Right kidney (tissue), 1 donor: ENCODE results near the gene ZNF662.

Experiments used
- DNase-seq: peaks from one replicate; pipeline ENCODE4 v3.0.0-alpha.2; 2016

Gene ZNF662

DNA sequence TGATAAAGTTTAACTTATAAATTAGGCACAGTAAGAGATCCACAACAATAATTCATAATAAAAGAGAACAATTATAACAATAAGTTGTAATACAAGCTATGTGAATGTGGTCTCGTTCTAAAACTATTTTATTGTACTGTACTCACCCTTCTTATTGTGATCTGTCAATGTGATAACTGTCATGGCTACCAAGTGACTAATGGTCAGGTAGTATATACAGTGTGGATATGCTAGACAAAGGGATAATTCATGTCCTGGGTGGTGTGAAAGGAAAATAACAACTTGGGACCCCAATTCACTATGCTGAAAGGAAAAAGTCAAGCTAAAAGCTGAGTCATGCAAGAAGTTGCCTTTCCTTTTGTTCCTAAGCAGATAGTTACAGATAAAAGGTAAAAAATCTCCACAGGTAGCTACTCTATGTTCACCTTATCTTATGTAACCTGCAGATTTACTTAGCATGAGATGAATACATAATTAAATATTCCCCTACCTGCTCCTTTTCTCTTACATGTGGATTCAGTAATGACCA is 19.6 kb upstream of the ZNF662 start:
- DNase-seq = no peak

DNA sequence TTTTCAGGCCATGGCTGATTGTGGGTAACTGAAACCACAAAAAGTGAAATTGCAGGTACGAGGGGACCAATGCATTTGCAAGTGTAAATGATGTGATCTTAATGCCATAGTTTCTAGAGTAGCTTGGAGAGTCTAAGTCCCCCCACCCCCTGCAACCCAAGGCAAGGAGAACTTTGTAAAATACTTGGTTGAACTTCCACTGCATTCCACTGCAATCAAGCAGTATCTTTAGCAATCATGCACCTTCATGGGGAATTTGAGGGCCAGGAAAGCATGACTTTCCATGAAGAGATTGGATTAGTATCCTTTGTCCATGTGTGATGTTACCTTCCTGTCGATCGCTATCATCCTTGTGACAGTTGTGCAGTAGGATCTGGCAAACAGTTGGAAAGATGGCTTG is 18.9 kb upstream of the ZNF662 start:
- no peak for DNase-seq

DNA sequence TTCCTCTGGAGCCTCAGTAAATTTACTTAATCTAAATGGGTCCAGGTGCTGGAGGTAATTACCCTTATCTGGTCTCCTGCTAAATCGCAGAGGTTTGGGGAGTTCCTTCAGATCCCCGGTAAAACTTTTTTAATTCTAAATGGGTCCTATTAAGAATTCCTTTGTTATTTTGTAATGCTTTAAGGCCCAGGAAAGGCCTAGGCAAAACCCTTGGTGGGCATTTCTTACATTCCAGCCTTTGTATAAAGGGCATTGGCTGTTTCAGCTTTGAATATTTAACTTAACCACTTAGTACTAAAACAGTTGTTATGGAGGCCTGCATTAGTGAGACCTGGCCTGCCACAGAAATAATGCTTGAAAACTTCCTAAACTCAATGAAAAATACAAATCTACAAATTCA is 14.9 kb upstream of the ZNF662 start:
- DNase-seq = no peak

DNA sequence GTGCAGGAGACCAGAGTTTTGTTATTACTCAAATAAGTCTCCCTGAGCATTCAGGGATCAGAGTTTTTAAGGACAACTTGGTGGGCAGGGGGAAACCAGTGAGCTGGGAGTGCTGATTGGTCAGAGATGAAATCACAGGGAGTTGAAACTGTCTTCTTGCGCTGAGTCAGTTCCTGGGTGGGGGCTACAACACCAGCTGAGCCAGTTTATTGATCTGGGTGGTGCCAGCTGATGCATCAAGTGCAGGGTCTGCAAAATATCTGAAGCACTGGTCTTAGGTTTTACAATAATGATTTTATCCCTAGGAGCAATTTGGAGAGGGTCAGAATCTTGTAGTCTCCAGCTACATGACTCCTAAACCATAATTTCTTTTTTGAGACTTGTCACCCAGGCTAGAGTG is 13.8 kb upstream of the ZNF662 start:
- DNase-seq = no peak

DNA sequence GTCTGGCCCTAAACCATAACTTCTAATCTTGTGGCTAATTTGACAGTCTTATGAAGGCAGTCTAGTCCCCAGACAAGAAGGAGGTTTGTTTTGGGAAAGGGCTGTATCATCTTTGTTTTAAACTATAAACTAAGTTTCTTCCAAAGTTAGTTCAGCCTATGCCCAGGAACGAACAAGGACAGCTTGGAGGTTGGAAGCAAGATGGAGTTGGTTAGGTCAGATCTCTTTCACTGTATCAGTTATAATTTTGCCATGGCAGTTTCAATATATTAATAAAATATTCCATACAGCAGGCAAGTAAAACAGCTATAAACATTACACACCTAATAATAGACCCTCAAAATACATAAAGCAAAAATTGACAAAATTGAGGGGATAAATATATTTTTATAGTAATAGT is 13.1 kb upstream of the ZNF662 start:
- no peak for DNase-seq

DNA sequence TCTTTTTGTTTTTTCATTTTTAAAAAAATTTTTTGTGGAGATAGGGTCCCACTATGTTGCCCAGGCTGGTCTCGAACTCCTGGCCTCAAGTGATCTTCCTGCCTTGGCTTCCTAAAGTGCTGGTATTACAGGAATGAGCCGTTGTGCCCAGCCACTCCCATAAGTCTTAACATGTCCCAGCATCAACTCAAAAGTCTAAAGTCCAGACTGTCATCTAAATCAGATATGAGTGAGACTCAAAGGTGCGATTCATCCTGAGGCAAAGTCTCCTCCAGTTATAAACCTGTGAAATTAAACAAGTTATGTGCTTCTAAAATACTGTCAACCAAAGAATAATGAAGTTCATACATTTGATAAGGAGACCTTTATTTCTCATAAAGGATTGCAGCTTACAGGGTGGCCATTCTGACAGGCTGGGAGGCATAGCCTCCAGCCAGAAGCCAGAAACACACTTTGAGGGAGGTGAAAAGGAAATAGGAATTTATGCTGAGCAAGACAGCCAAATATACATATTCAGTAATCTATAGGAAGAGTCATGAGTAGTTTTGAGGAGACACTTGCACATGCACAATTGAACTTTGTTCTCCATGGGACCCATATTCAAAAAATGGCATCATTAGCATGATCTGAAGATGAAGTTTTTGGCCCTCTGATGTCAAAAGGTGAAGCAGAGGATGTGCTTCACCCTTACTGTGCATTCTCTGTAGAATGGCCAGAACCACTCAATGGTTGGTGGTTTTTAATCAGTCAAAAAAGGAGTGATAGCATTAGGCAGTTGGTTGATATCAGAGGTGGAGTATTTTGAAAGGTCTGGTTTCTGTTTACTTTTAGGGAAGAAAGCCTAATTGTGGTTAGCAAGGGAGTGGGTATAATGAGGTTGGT is 11.0 kb upstream of the ZNF662 start:
- DNase-seq = no peak

DNA sequence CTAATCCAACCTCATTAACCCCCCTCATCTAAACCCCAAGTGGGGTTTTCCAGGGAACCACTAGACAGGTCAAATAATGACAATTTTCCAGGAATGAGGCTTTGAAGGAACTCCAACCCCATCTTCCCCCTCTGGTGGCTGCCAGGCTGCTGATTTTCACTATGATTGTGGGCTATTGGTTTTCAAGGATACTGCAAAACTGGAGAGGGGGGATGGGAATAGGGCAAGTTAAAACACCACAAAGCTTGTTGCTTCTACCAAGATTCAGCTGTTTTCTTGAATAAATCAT is 10.4 kb upstream of the ZNF662 start:
- DNase-seq = no peak

DNA sequence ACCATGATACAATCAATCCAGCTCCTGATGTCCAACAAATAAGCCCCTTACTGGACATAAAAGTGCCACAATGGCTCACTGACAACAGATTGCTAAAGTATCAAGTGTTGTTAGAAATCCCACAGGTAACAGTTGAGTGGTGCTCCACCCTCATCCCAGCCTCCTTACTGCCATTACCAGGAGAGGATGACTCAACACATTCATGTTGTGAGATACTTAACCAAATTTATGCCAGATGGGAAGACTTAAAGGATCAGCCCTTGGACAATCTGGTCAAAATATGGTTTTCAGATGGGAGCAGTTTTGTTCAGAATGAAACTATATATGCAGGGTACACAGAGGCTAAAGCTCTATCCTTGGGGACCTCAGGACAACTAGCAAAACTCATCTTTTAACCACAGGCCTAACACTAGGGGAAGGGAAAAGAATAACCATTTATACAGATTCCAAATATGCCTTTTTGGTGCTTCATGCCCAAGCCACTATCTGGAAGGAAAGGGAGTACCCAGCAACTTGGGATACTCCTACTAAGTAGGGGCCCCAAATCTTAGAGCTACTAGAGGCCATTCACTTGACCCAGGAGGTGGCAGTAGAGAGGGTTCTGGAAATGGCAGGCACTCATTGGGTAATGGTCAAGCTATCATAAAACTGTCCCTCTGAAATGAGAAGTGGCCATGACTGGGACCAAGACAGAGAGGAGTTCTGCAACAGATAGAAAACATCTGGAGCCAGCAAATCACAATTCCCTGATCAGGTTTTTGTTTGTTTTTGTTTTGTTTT is 6.9 kb upstream of the ZNF662 start:
- no peak for DNase-seq

DNA sequence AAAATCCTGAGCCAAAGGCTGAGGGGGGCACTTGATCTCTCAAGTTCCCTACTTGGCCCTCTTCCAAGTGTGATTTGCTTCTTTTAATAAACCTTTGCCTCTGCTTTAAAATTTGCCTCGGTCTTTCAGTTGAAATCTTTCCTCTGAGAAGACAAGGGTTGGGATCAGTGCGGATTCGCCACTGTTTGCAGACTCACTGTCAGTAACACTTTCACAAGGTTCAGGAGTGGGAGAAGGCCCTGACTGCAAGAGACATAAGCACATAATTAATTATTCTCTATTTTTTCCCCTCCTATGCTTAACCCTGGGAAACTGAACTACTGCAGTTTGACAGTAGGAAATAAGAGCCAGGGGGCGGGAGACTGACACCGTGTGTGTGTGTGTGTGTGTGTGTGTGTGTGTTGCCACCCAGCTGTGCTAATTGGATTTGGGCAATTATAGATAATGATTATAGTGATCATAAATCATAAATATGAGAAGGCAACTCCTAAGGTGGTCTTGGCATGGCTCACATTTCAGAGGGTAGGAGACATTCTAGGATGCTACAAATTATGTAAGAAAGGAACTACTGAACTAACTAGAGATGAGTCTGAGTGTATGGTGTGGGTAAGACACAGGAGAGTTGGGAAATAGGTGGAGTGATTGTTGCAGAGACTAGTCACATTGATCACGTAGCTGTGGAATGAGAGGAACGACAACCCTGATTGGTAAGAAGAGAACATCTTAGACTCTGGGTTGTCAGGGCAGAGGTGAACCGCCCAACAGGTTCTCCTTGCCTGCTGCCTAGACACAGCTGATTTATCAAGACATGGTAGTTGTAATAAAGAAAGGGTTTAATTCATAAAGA is 5.5 kb upstream of the ZNF662 start:
- no peak for DNase-seq

DNA sequence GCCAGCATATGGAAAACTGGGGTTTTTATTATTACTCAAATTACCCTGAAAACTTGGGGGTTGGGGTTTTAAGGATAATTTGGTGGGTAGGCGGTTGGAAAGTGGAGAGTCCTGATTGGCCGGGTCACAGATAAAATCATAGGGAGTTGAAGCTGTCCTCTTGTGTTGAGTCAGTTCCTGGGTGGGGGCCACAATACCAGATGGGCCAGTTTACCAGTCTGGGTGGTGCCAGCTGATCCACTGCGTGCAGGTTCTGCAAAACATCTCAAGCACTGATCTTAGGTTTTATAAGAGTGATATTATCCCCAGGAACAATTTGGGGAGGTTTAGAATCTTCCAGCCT is 4.9 kb upstream of the ZNF662 start:
- no peak for DNase-seq

DNA sequence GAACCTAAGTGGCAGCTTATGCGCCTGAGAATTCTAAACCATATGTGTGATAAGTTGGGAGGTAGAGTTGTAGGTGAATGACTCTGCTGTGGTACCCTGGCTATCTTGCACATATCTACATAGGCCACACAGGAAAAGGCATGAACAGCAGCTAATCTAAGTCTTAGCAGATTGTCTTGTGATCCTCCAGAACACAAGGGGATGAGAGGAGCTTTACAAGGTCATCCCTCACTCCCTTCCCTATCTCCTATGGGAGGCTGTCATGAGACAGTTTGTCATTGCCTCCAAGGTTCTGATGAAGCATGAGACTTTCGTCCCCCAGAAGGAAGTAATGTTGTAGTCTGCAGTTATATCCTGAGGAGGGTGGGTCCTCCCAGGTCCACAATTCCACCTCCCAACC is 3.7 kb upstream of the ZNF662 start:
- DNase-seq = no peak

DNA sequence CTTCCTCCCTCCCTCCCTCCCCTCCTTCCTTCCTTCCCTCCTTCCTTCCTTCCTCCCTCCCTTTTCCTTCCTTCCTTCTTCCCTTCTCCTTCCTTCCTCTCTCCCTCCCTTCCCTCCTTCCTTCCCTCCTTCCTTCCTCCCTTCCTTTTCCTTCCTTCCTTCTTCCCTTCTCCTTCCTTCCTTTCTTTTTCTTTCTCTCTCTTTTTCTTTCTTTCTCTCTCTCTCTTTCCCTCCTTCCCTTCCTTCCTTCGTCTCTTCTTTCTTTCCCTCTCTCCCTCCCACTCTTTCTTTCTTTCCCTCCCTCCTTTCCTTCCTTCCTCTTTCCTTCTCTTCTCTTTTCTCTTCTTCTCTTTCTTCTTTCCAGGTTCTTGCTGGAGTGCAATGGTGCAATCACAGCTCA is 1.9 kb upstream of the ZNF662 start:
- no peak for DNase-seq

DNA sequence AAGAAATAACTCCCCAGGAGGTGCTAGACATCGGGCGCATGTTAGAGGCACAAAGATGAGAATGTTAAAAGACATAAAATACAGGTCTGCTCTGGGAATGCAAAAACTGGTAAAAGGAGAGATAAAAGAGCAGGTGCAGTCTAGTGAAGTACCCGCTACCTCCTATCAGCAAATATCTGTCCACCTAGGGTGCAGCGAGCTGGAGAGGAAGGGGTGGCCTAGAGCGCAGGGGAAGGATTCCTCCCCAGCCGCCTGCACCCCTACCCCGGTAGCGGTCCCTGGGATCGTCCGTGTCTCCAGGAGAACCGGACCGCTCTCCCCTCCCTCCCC is 237 bp upstream of the ZNF662 start:
- DNase-seq = no peak

DNA sequence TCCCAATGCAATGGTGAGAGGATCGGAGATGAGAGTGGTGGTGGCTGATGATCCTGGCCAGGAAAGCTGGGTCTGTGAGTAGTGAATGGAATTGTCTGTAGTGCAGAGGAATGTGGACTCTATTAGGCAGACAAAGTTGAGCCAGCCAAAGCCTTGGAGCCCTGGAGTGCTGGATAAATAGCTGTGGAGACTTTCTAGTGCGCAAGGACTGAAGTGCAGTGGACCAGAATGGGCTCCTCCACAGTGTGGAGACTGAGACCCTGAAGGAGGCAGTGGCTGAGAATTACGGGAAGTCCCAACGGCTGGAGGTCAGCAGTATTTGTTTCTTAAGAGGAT is 874 bp downstream of the ZNF662 start:
- no peak for DNase-seq

DNA sequence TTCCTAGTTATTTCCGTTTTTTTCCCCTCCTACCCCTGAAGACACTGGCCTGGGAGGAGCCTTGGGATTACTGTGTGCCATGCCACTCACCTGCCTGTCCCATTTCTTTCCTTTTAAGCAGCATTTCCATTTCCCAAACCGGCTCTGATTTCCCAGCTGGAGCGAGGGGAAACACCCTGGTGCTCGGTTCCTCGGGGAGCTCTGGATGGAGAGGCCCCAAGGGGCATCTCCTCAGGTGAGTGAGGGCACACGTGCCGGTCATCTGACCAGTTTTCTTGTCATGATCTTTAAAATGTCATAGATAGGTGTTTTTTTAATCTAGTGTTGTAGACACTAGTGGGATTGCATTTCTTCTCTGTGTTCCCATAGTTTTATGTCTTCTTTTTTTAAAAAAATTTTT is 2.7 kb downstream of the ZNF662 start:
- no peak for DNase-seq

DNA sequence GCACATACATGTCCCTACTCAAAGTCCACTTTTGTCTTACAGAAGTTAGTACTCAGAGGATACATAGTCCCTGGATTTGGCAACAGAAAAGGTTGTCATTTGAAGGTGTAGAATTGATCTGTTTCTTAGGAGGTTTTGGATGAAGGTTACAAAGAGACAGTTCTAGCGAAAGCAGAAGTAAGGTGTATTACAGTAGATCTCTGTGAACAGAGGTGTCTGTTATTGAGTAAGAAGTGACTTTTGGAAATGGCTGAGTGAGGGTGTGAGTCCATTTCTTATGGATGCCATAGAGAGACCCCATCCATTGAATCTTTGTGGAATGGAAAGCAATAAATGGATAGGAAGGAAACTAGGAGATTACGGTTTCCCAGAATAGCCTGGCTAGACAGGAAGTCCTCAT is 5.6 kb downstream of the ZNF662 start:
- DNase-seq = no peak

DNA sequence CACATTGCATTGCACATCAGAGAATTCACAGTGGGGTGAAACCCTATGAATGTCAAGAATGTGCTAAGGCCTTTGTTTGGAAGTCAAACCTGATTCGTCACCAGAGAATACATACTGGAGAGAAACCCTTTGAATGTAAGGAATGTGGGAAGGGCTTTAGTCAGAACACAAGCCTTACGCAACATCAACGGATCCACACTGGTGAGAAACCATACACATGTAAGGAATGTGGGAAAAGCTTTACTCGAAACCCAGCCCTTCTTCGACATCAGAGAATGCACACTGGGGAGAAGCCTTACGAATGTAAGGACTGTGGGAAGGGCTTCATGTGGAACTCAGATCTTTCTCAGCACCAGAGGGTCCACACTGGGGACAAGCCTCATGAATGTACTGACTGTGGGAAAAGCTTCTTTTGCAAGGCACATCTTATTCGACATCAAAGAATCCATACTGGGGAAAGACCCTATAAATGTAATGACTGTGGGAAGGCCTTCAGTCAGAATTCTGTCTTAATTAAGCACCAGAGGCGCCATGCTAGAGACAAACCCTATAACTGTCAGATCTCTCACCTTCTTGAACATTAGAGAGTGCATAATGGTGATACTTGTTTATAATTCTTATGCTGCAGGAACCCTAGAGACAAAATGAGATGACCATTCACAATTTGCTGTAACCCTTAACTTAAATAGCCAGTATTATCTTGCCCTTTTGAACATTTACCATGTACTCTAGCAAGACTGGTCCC is 9.0 kb downstream of the ZNF662 start:
- no peak for DNase-seq

DNA sequence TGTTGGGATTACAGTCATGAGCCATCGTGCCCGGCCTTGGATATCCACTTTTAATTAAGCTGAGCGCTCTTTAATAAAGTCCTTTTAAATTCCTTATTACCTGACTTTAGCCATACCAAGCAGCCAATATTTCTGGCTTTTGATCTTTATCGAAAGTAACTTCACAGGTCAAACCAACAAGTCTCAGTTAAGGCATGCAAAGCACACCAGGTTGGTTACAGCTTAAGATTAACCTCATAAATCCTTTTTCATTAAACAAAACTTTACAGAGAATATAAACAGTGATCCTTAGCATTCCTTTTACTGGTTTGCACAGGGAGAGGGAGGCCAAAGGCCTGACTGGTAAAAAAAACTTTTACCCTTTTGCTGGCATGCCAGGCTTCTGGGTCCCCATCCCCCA is 17.7 kb downstream of the ZNF662 start:
- no peak for DNase-seq

DNA sequence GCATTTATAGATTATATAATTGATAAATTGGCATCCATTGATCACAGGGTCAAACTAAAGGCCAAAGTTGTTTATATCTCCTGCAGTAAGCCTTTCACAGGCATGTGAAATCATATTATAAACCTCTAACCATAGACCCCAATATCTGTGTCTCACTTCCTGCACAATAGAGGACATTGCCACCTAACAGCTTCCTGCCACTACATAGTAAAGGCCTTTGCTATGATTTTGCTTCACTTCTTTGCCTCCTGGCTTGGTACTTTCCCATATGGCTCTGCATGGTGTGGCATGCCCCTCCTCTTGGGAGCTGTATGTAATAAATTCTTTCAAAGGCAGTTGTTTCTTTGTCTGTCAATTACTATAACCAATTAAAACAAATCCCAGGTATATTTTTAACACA is 20.4 kb downstream of the ZNF662 start:
- no peak for DNase-seq

DNA sequence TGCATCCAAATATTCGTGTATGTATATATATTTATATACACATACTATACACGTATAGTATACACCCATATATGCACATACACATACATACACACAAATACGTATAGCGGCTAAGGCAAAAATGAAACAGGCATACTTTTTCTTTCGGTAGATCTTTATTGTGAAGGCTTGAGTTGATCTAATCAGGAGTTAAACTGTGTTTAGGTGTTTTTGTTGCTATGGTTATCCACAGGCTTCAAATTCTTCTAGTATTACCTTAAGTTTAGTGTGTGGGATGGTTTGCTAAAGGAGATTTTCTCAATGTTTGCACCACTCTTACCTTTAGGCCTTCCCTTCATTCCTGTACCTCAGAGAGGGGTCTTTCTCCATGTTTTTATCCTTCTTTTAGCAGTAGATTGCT is 28.2 kb downstream of the ZNF662 start:
- DNase-seq = no peak

DNA sequence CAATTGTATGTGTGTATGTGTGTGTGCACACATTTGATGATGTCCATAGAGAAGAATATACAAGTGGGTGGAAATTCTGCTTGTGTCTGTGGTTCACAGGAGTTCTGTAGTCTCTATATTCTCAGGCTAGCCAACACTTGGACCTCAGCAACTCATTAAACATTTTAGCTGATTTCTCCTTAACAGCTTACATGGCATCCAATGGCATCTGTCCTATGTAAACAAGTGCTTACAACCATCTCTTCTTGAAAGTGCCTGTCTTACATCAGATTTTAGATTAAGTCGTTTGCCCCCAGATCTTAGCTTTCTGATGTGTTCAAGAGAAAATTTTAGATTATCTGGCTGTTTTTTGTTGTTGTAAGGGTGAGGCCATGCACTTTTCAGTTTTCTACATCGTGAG is 29.0 kb downstream of the ZNF662 start:
- DNase-seq = no peak

DNA sequence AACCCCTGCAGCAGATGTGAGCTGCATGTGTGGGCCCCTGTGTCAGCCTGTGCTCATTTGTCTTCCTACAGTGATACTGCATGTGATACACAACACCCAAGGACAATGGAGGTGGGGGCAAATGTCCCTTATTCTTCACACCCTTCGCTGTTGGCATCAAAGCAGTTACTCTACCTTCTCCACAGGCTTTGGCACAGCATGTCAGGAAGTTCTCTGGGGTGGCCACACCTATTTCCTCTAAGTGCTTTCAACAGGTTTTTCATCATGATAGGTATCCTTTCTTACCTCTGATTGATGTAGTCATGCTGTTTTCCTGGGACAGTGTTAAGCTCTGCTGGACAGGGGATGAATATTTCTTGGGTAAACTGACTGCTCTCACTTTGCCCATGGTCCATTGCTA is 29.5 kb downstream of the ZNF662 start:
- no peak for DNase-seq
